ENCODE measurements around the gene PDE4D. TPM values are rescaled to one million over a fixed set of nuclear protein-coding genes. Genes with fewer than 3 reads are reported as not detected.

The PDE4D gene
- polyA plus RNA-seq, 1 donor (not counting 4 experiments of a cell fraction or from before 2014, with no cell fraction given), result 3.6 TPM

GRCh38 chr5:59856358-59856757 is 37.2 kb downstream of the PDE4D start:
- H2AFZ ChIP-seq (ENCODE audit: control insufficient read depth, low read length), result no peak overlapping the region
- no peaks in the 10 kb centered on the region for H3K36me3 ChIP-seq (ENCODE audit: control insufficient read depth in 2 of 2, extremely low read depth in 1 of 2, insufficient read depth in 2 of 2, low read length in 2 of 2)
- no peak overlapping the region for H3K4me2 ChIP-seq (ENCODE audit: control insufficient read depth, extremely low read depth, insufficient read depth, low read depth, low read length)
- H4K20me1 ChIP-seq (ENCODE audit: control insufficient read depth, extremely low read depth, insufficient read depth, low read length), result no peaks in the 10 kb centered on the region
- dilution Hi-C loops (cut with MboI; ENCODE audit: extremely low pct_ligation_motif_present, low sequenced_read_pairs), result no loop called here
- H3K27ac ChIP-seq (ENCODE audit: control insufficient read depth, insufficient read depth, low read length), result no peak overlapping the region
- no peaks in the 10 kb centered on the region for H3K79me2 ChIP-seq (ENCODE audit: control insufficient read depth, insufficient read depth, low read length)
- peaks cover 5% of the 10 kb centered on the region for H3K27me3 ChIP-seq (ENCODE audit: control insufficient read depth, extremely low read depth, insufficient read depth, low read length)
- no peaks in the 10 kb centered on the region for H3K9me1 ChIP-seq (ENCODE audit: control insufficient read depth, extremely low read depth, insufficient read depth, low read length)
- TF ChIP-seq CTCF (optimal IDR thresholded peaks at IDR 0.05 in 1 of 3, IDR thresholded peaks at IDR 0.05 in 1 of 3, conservative IDR thresholded peaks at IDR 0.05 in 1 of 3; ENCODE audit: extremely low read depth in 1 of 3, insufficient read depth in 2 of 3, low read length in 3 of 3) (no peak), EZH2 (IDR thresholded peaks at IDR 0.05; ENCODE audit: low read length) (no peak)
- no peak overlapping the region for H3K9ac ChIP-seq (ENCODE audit: control insufficient read depth, extremely low read depth, insufficient read depth, low read length)
- no peaks in the 10 kb centered on the region for H3K4me1 ChIP-seq (ENCODE audit: control insufficient read depth, extremely low read depth, insufficient read depth, low read length)
- no peak overlapping the region for H3K4me3 ChIP-seq (ENCODE audit: control insufficient read depth in 2 of 3, extremely low read depth in 1 of 3, insufficient read depth in 2 of 3, low read depth in 1 of 3, low read length in 3 of 3)
- FAIRE-seq (no peak), DNase-seq (ENCODE audit: low read depth, low spot score) (no peak)
- no peaks in the 10 kb centered on the region for H3K9me3 ChIP-seq (ENCODE audit: control insufficient read depth, low read depth, low read length)

- peaks cover 9% of the 10 kb centered on the region for H3K27me3 ChIP-seq (ENCODE audit: control insufficient read depth, extremely low read depth, insufficient read depth, low read length)
- H2AFZ ChIP-seq (ENCODE audit: control insufficient read depth, low read length), result no peak overlapping the region
- dilution Hi-C loops (cut with MboI; ENCODE audit: extremely low pct_ligation_motif_present, low sequenced_read_pairs), result no loop called here
- no peak overlapping the region for H3K9ac ChIP-seq (ENCODE audit: control insufficient read depth, extremely low read depth, insufficient read depth, low read length)
- no peaks in the 10 kb centered on the region for H3K4me1 ChIP-seq (ENCODE audit: control insufficient read depth, extremely low read depth, insufficient read depth, low read length)
- FAIRE-seq (no peak), DNase-seq (ENCODE audit: low read depth, low spot score) (no peak)
- TF ChIP-seq CTCF (optimal IDR thresholded peaks at IDR 0.05 in 1 of 3, IDR thresholded peaks at IDR 0.05 in 1 of 3, conservative IDR thresholded peaks at IDR 0.05 in 1 of 3; ENCODE audit: extremely low read depth in 1 of 3, insufficient read depth in 2 of 3, low read length in 3 of 3) (no peak), EZH2 (IDR thresholded peaks at IDR 0.05; ENCODE audit: low read length) (no peak)
- no peaks in the 10 kb centered on the region for H3K9me3 ChIP-seq (ENCODE audit: control insufficient read depth, low read depth, low read length)
- H3K9me1 ChIP-seq (ENCODE audit: control insufficient read depth, extremely low read depth, insufficient read depth, low read length), result no peaks in the 10 kb centered on the region
- H3K4me2 ChIP-seq (ENCODE audit: control insufficient read depth, extremely low read depth, insufficient read depth, low read depth, low read length), result no peak overlapping the region
- H3K36me3 ChIP-seq (ENCODE audit: control insufficient read depth in 2 of 2, extremely low read depth in 1 of 2, insufficient read depth in 2 of 2, low read length in 2 of 2), result no peaks in the 10 kb centered on the region
- no peak overlapping the region for H3K27ac ChIP-seq (ENCODE audit: control insufficient read depth, insufficient read depth, low read length)
- no peaks in the 10 kb centered on the region for H3K79me2 ChIP-seq (ENCODE audit: control insufficient read depth, insufficient read depth, low read length)
- no peaks in the 10 kb centered on the region for H4K20me1 ChIP-seq (ENCODE audit: control insufficient read depth, extremely low read depth, insufficient read depth, low read length)
- H3K4me3 ChIP-seq (ENCODE audit: control insufficient read depth in 2 of 3, extremely low read depth in 1 of 3, insufficient read depth in 2 of 3, low read depth in 1 of 3, low read length in 3 of 3), result no peak overlapping the region
Observed at GRCh38 chr5:59850766-59851165, 42.8 kb downstream of the PDE4D start.
